ENCODE data around the gene PLEKHA8. TPM values are rescaled to one million over a fixed set of nuclear protein-coding genes. Genes with fewer than 3 reads are reported as not detected.

PLEKHA8 gene
- total RNA-seq, 1 donor from 2014 or later: 22.8 TPM

GRCh38 chr7:30023524-30023923, 4.7 kb upstream of the PLEKHA8 start:
- DNase-seq: no peak

- DNase-seq: peak; percentile 100
These were observed 1.8 kb upstream of the PLEKHA8 start, which contains the start of gene FKBP14 for GRCh38 chr7:30026229-30027064. Gene FKBP14, minus strand, starts transcription at chr7:30026702. Its CDS starts 194 bp downstream, at chr7:30026508.

- peak; percentile 75 for DNase-seq
These were observed 1.2 kb upstream of the PLEKHA8 start for GRCh38 chr7:30027065-30027456.

- no peak for DNase-seq
These were observed 434 bp upstream of the PLEKHA8 start for GRCh38 chr7:30027740-30028215.

- no peak for DNase-seq
These were observed 780 bp downstream of the PLEKHA8 start for GRCh38 chr7:30028749-30029635.

- DNase-seq: peak; percentile 20
These were observed 1.5 kb downstream of the PLEKHA8 start for GRCh38 chr7:30029696-30030095.

- DNase-seq: peak; percentile 72
These were observed 4.3 kb downstream of the PLEKHA8 start for GRCh38 chr7:30032310-30033125.

GRCh38 chr7:30034501-30034900, 6.3 kb downstream of the PLEKHA8 start:
- no peak for DNase-seq

- DNase-seq: no peak
These were observed 8.0 kb downstream of the PLEKHA8 start for GRCh38 chr7:30036220-30036619.

GRCh38 chr7:30038196-30038980, 10.2 kb downstream of the PLEKHA8 start:
- no peak for DNase-seq

GRCh38 chr7:30040938-30041337, 12.7 kb downstream of the PLEKHA8 start:
- no peak for DNase-seq

- no peak for DNase-seq
These were observed 13.5 kb downstream of the PLEKHA8 start for GRCh38 chr7:30041526-30042269.

GRCh38 chr7:30046127-30046770, 18.0 kb downstream of the PLEKHA8 start:
- no peak for DNase-seq

- no peak for DNase-seq
These were observed 18.9 kb downstream of the PLEKHA8 start for GRCh38 chr7:30047124-30047523.

GRCh38 chr7:30048582-30048981, 20.4 kb downstream of the PLEKHA8 start:
- no peak for DNase-seq

GRCh38 chr7:30049173-30049572, 21.0 kb downstream of the PLEKHA8 start:
- DNase-seq: no peak

- no peak for DNase-seq
These were observed 24.9 kb downstream of the PLEKHA8 start for GRCh38 chr7:30053068-30053467.

GRCh38 chr7:30057741-30058140, 29.5 kb downstream of the PLEKHA8 start:
- no peak for DNase-seq

GRCh38 chr7:30061786-30062185, 33.6 kb downstream of the PLEKHA8 start:
- peak; percentile 57 for DNase-seq

GRCh38 chr7:30062587-30062986, 34.4 kb downstream of the PLEKHA8 start:
- peak; percentile 67 for DNase-seq

Data from dermis blood vessel endothelial cell (primary cell).